Nephron (organoid): ENCODE results near the gene AKR1B1.

ENCODE experiments used
- H3K27ac Mint-ChIP-seq, 3 experiments: 2 replicates each; pipeline ENCODE4 v1.8.0; 2020; ENCODE audit warnings: mixed read lengths in 3 of 3, mild to moderate bottlenecking in 2 of 3, moderate library complexity in 1 of 3
- H3K27me3 Mint-ChIP-seq: 2 replicates; pipeline ENCODE4 v1.8.0; 2021; ENCODE audit warnings: low read depth, mild to moderate bottlenecking, moderate library complexity, mixed read lengths
- H3K36me3 Mint-ChIP-seq: 2 replicates; pipeline ENCODE4 v1.8.0; 2020; ENCODE audit warnings: low read depth, mixed read lengths
- H3K4me1 Mint-ChIP-seq: 2 replicates; pipeline ENCODE4 v1.8.0; 2020; ENCODE audit warnings: mixed read lengths
- H3K4me3 Mint-ChIP-seq, 3 experiments: 2 replicates each; pipeline ENCODE4 v1.8.0; 2020; ENCODE audit warnings: mild to moderate bottlenecking in 3 of 3, mixed read lengths in 3 of 3, moderate library complexity in 2 of 3
- H3K9me3 Mint-ChIP-seq: 2 replicates; pipeline ENCODE4 v1.8.0; 2020; ENCODE audit warnings: mixed read lengths
- CTCF ChIP-seq, 3 experiments: fragments of 200-600 bp; sonication (generic); IDR thresholded peaks; one replicate each; pipeline ENCODE4 v1.5.0; 2021; ENCODE audit warnings: antibody characterized with exemption in 3 of 3; ENCODE audit not compliant: unreplicated experiment in 3 of 3

The AKR1B1 gene

GRCh38 chr7:134461916-134462315 lies 3.0 kb upstream of the AKR1B1 start:
- Mint-ChIP-seq H3K27ac (no peak overlapping the region), H3K4me1 (peaks cover 12% of the 10 kb centered on the region), H3K4me3 (no peak overlapping the region), H3K36me3 (no peaks in the 10 kb centered on the region), H3K27me3 (no peaks in the 10 kb centered on the region), H3K9me3 (peaks cover 17% of the 10 kb centered on the region)
- no peak for TF ChIP-seq CTCF (IDR thresholded peaks at IDR 0.05; ENCODE audit: unreplicated experiment in 3 of 3)

GRCh38 chr7:134459981-134460380 lies 1.1 kb upstream of the AKR1B1 start:
- no peak for TF ChIP-seq CTCF (IDR thresholded peaks at IDR 0.05; ENCODE audit: unreplicated experiment in 3 of 3)
- Mint-ChIP-seq H3K27ac (no peak overlapping the region), H3K9me3 (peaks cover 8% of the 10 kb centered on the region), H3K27me3 (no peaks in the 10 kb centered on the region), H3K4me1 (peaks cover 19% of the 10 kb centered on the region), H3K36me3 (peaks cover 13% of the 10 kb centered on the region), H3K4me3 (peak overlapping the region; percentile 6 to 58 (median 26))

- peak in 2 of 3 experiments; percentile 15 to 16 for TF ChIP-seq CTCF (IDR thresholded peaks at IDR 0.05; ENCODE audit: unreplicated experiment in 3 of 3)
- Mint-ChIP-seq H3K27me3 (no peaks in the 10 kb centered on the region), H3K27ac (peak overlapping the region in 2 of 3 experiments; percentile 45 to 79), H3K4me3 (peak overlapping the region; percentile 87 to 90 (median 89)), H3K9me3 (no peaks in the 10 kb centered on the region), H3K36me3 (peaks cover 14% of the 10 kb centered on the region), H3K4me1 (peaks cover 33% of the 10 kb centered on the region)
Observed at GRCh38 chr7:134458341-134458805, 527 bp downstream of the AKR1B1 start.

DNA sequence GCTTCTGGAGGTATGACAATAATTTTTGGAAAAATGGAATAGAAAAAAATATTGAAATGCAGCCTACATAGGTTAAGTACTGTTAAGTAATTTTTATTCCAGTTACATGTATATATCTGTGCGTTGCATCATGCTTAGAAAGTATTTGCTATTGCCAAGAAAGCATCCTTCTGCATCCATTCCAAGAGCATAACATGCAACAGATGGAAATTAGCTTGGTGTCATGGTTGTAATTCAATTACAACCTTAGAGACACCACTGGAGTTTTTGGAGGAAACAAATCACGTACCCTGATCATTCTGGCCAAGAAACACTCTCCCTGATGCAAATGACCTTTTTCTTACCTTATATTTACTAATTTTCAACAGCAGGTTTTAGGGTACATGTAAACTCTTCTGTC lies 1.7 kb downstream of the AKR1B1 start:
- H3K4me1 Mint-ChIP-seq, result peaks cover 45% of the 10 kb centered on the region
- no peak for TF ChIP-seq CTCF (IDR thresholded peaks at IDR 0.05; ENCODE audit: unreplicated experiment in 3 of 3)
- peaks cover 14% of the 10 kb centered on the region for H3K36me3 Mint-ChIP-seq
- H3K4me3 Mint-ChIP-seq, result peak overlapping the region; percentile 87 to 90 (median 89)
- H3K27ac Mint-ChIP-seq, result peak overlapping the region in 1 of 3 experiments; percentile 53
- H3K27me3 Mint-ChIP-seq, result no peaks in the 10 kb centered on the region
- H3K9me3 Mint-ChIP-seq, result no peaks in the 10 kb centered on the region

DNA sequence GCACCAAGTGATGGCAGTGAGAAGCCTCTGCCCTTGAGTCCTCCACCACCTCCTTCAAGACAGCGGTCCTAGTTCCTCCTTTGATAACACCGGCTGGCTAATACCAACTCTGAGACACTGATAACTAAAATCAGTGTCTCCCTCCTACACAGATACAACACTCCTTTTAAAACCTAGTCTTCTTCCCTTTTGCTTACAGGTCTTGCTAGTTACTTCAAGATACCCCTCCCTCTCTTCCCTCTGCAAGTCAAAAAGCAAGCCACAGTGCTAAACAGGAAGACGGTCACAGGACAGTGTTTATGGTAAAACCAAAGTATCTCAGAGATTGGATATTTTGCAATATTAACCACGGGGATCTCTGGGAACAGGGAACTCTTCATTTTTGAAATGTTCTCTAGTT lies 4.6 kb downstream of the AKR1B1 start:
- no peak for TF ChIP-seq CTCF (IDR thresholded peaks at IDR 0.05; ENCODE audit: unreplicated experiment in 3 of 3)
- Mint-ChIP-seq H3K9me3 (no peaks in the 10 kb centered on the region), H3K4me1 (peaks cover 68% of the 10 kb centered on the region), H3K4me3 (peak overlapping the region in 2 of 3 experiments; percentile 0 to 1), H3K27me3 (no peaks in the 10 kb centered on the region), H3K36me3 (peaks cover 31% of the 10 kb centered on the region), H3K27ac (peak overlapping the region in 2 of 3 experiments; percentile 48 to 98)

- no peak for TF ChIP-seq CTCF (IDR thresholded peaks at IDR 0.05; ENCODE audit: unreplicated experiment in 3 of 3)
- Mint-ChIP-seq H3K4me3 (peak overlapping the region in 2 of 3 experiments; percentile 3 to 25), H3K4me1 (peaks cover 68% of the 10 kb centered on the region), H3K27ac (peak overlapping the region; percentile 95 to 98 (median 96)), H3K27me3 (no peaks in the 10 kb centered on the region), H3K9me3 (no peaks in the 10 kb centered on the region), H3K36me3 (peaks cover 39% of the 10 kb centered on the region)
Observed at GRCh38 chr7:134453518-134453917, 5.4 kb downstream of the AKR1B1 start.
